H9 (cell line): ENCODE data around the gene NSMCE3. TPM values are rescaled to one million over a fixed set of nuclear protein-coding genes. Genes with fewer than 3 reads are reported as not detected.

Experiments used
- DNase-seq: peaks from one replicate; pipeline ENCODE4 v3.0.0-alpha.2; 2017
- H2AFZ ChIP-seq: one replicate; pipeline ENCODE4 v1.6.1; 2013; ENCODE audit warnings: mild to moderate bottlenecking, low read length, control low read depth, moderate library complexity
- H2AK5ac ChIP-seq: 2 replicates; pipeline ENCODE4 v1.6.1; 2013; ENCODE audit warnings: low read length, control low read depth, mixed read lengths; ENCODE audit not compliant: insufficient read length
- H2BK120ac ChIP-seq: one replicate; pipeline ENCODE4 v1.6.1; 2013; ENCODE audit warnings: low read depth, mild to moderate bottlenecking, low read length, control low read depth, inconsistent platforms; ENCODE audit not compliant: poor library complexity, severe bottlenecking
- H2BK12ac ChIP-seq: 2 replicates; pipeline ENCODE4 v1.6.1; 2013; ENCODE audit warnings: low read length, control low read depth, mixed read lengths, low read depth; ENCODE audit not compliant: insufficient read length
- H2BK15ac ChIP-seq: 2 replicates; pipeline ENCODE4 v1.6.1; 2013; ENCODE audit warnings: low read depth, low read length, control low read depth
- H2BK20ac ChIP-seq: one replicate; pipeline ENCODE4 v1.6.1; 2013; ENCODE audit warnings: low read depth, mild to moderate bottlenecking, low read length, control low read depth, inconsistent platforms; ENCODE audit not compliant: poor library complexity, severe bottlenecking
- H2BK5ac ChIP-seq: 2 replicates; pipeline ENCODE4 v1.6.1; 2013; ENCODE audit warnings: low read length, control low read depth, mixed read lengths; ENCODE audit not compliant: insufficient read length
- H3K14ac ChIP-seq: 2 replicates; pipeline ENCODE4 v1.6.1; 2013; ENCODE audit warnings: low read length, control low read depth; ENCODE audit not compliant: insufficient read depth
- H3K18ac ChIP-seq: 2 replicates; pipeline ENCODE4 v1.6.1; 2013; ENCODE audit warnings: low read depth, mild to moderate bottlenecking, mixed read lengths, low read length, control low read depth; ENCODE audit not compliant: insufficient read length
- H3K23ac ChIP-seq: 2 replicates; pipeline ENCODE4 v1.6.1; 2013; ENCODE audit warnings: low read length, control low read depth, mixed read lengths, low read depth; ENCODE audit not compliant: insufficient read length
- H3K23me2 ChIP-seq: 2 replicates; pipeline ENCODE4 v1.6.1; 2013; ENCODE audit warnings: low read depth, mild to moderate bottlenecking, mixed read lengths, low read length, control low read depth; ENCODE audit not compliant: insufficient read length, poor library complexity, severe bottlenecking
- H3K27ac ChIP-seq: 2 replicates; pipeline ENCODE4 v1.5.1; 2013; ENCODE audit warnings: low read length, control low read depth, mixed read lengths, low read depth; ENCODE audit not compliant: insufficient read length
- H3K27me3 ChIP-seq: 2 replicates; pipeline ENCODE4 v1.6.1; 2013; ENCODE audit warnings: low read length, control low read depth, inconsistent platforms; ENCODE audit not compliant: insufficient read depth
- H3K4ac ChIP-seq: 2 replicates; pipeline ENCODE4 v1.6.1; 2013; ENCODE audit warnings: low read depth, mild to moderate bottlenecking, control low read depth, inconsistent platforms, low read length, moderate library complexity
- H3K4me1 ChIP-seq: 2 replicates; pipeline ENCODE4 v1.6.1; 2013; ENCODE audit warnings: low read length, control low read depth, inconsistent platforms; ENCODE audit not compliant: insufficient read depth
- H3K4me2 ChIP-seq: 2 replicates; pipeline ENCODE4 v1.6.1; 2013; ENCODE audit warnings: low read length, control low read depth, mixed read lengths; ENCODE audit not compliant: insufficient read length, insufficient read depth
- H3K56ac ChIP-seq: 2 replicates; pipeline ENCODE4 v1.6.1; 2013; ENCODE audit warnings: low read depth, mild to moderate bottlenecking, mixed read lengths, low read length, control low read depth; ENCODE audit not compliant: insufficient read length
- H3K79me1 ChIP-seq: 2 replicates; pipeline ENCODE4 v1.6.1; 2013; ENCODE audit warnings: low read depth, mild to moderate bottlenecking, moderate library complexity, low read length, control low read depth, inconsistent platforms; ENCODE audit not compliant: insufficient read depth, poor library complexity, severe bottlenecking
- H3K79me2 ChIP-seq: 2 replicates; pipeline ENCODE4 v1.6.1; 2013; ENCODE audit warnings: low read length, control low read depth, inconsistent platforms; ENCODE audit not compliant: insufficient read depth
- H3K9ac ChIP-seq: 2 replicates; pipeline ENCODE4 v1.6.1; 2013; ENCODE audit warnings: low read length, control low read depth, mixed read lengths; ENCODE audit not compliant: insufficient read length; ENCODE audit errors: extremely low read depth
- H3K9me3 ChIP-seq: one replicate; pipeline ENCODE4 v1.6.1; 2013; ENCODE audit warnings: low read depth, low read length, inconsistent platforms; ENCODE audit not compliant: control insufficient read depth
- H3T11ph ChIP-seq: one replicate; pipeline ENCODE4 v1.6.1; 2013; ENCODE audit warnings: mild to moderate bottlenecking, low read length, control low read depth, inconsistent platforms
- H4K20me1 ChIP-seq: one replicate; pipeline ENCODE4 v1.6.1; 2013; ENCODE audit not compliant: control insufficient read depth, insufficient read length, insufficient read depth
- H4K5ac ChIP-seq: 2 replicates; pipeline ENCODE4 v1.6.1; 2013; ENCODE audit warnings: low read depth, mild to moderate bottlenecking, mixed read lengths, low read length, control low read depth; ENCODE audit not compliant: insufficient read length
- H4K8ac ChIP-seq: replicated peaks from 2 replicates; pipeline ENCODE4 v1.6.1; 2013; ENCODE audit warnings: low read length, control low read depth, mixed read lengths, low read depth; ENCODE audit not compliant: insufficient read length
- H4K91ac ChIP-seq: 2 replicates; pipeline ENCODE4 v1.6.1; 2013; ENCODE audit warnings: low read depth, mild to moderate bottlenecking, moderate library complexity, mixed read lengths, low read length, control low read depth; ENCODE audit not compliant: insufficient read length
- H3K27ac Mint-ChIP-seq, 3 experiments: 2 replicates in 2 of 3; 3 replicates in 1 of 3; pipeline ENCODE4 v1.8.0; 2020 to 2021; ENCODE audit warnings: mixed read lengths in 3 of 3, mild to moderate bottlenecking in 1 of 3, moderate library complexity in 1 of 3
- H3K27me3 Mint-ChIP-seq: 2 replicates; pipeline ENCODE4 v1.8.0; 2021; ENCODE audit warnings: low read depth, mild to moderate bottlenecking, moderate library complexity, mixed read lengths
- H3K36me3 Mint-ChIP-seq, 3 experiments: 2 replicates in 2 of 3; 3 replicates in 1 of 3; pipeline ENCODE4 v1.8.0; 2020 to 2021; ENCODE audit warnings: low read depth in 3 of 3, mixed read lengths in 3 of 3; ENCODE audit not compliant: insufficient read depth in 1 of 3
- H3K4me1 Mint-ChIP-seq, 2 experiments: 2 replicates each; pipeline ENCODE4 v1.8.0; 2020; ENCODE audit warnings: mixed read lengths in 2 of 2
- H3K4me3 Mint-ChIP-seq, 2 experiments: 2 replicates in 1 of 2; 3 replicates in 1 of 2; pipeline ENCODE4 v1.8.0; 2020 to 2021; ENCODE audit warnings: mild to moderate bottlenecking in 2 of 2, mixed read lengths in 2 of 2, moderate library complexity in 1 of 2
- H3K9me3 Mint-ChIP-seq, 2 experiments: 2 replicates in 1 of 2; 3 replicates in 1 of 2; pipeline ENCODE4 v1.8.0; 2020; ENCODE audit warnings: mild to moderate bottlenecking in 2 of 2, mixed read lengths in 2 of 2, moderate library complexity in 1 of 2
- CTCF ChIP-seq: fragments of 200-600 bp; sonication (generic); conservative IDR thresholded peaks from 3 replicates; pipeline ENCODE4 v1.8.0; 2021; ENCODE audit warnings: antibody characterized with exemption, mild to moderate bottlenecking
- WGBS: extraction: QIAGEN DNeasy Blood & Tissue Kit; methylation state at CpG from one replicate; pipeline ENCODE4 v1.1.7; 2013; ENCODE audit warnings: missing lambda C conversion rate, low lambda C conversion rate, mixed read lengths; ENCODE audit not compliant: insufficient read length; ENCODE audit errors: extremely low coverage; 5-methylcytosine and 5-hydroxymethylcytosine counted together
- total RNA-seq: library from RNA; stranded (reverse); gene quantifications from 2 replicates; pipeline ENCODE4 v1.2.1, GENCODE V29; 2021

The NSMCE3 gene
- total RNA-seq, 1 experiment from 2014 or later, result 6.9 TPM

GRCh38 chr15:29244123-29244522 is 25.5 kb downstream of the NSMCE3 start:
- Histone ChIP-seq H4K8ac (no peak overlapping the region), H3K27me3 (no peaks in the 10 kb centered on the region), H4K5ac (no peak overlapping the region), H3K9ac (no peak overlapping the region), H2BK20ac (no peak overlapping the region), H2BK5ac (no peak overlapping the region), H2BK120ac (no peak overlapping the region), H3K23me2 (no peaks in the 10 kb centered on the region), H3K4ac (no peak overlapping the region), H3K79me2 (no peaks in the 10 kb centered on the region), H2BK15ac (no peak overlapping the region), H3K4me2 (no peak overlapping the region), H3K79me1 (no peaks in the 10 kb centered on the region), H3K9me3 (no peaks in the 10 kb centered on the region), H3K27ac (no peak overlapping the region), H3K4me1 (no peaks in the 10 kb centered on the region; the same call in 1 of the 2 replicates), H2BK12ac (no peak overlapping the region), H4K91ac (no peak overlapping the region), H3T11ph (no peak overlapping the region), H3K23ac (no peak overlapping the region), H3K18ac (no peak overlapping the region), H2AFZ (no peak overlapping the region), H3K14ac (no peak overlapping the region), H2AK5ac (no peak overlapping the region), H4K20me1 (no peaks in the 10 kb centered on the region), H3K56ac (no peak overlapping the region)
- no peak for TF ChIP-seq CTCF
- Mint-ChIP-seq H3K27me3 (no peaks in the 10 kb centered on the region; the same call in 1 of the 2 replicates), H3K9me3 (no peaks in the 10 kb centered on the region), H3K4me3 (no peak overlapping the region), H3K27ac (peak overlapping the region in 1 of 3 experiments; percentile 76; a peak in 1 of 7 replicates), H3K4me1 (peaks cover 12 to 22% of the 10 kb centered on the region in 2 experiments), H3K36me3 (no peaks in the 10 kb centered on the region; a peak in 1 of 7 replicates)
- WGBS, result no CpG with 5 or more reads among the region's 4 CpGs
- DNase-seq, result no peak
